Measurements from ENCODE around the gene MCMBP.

Gene MCMBP

GRCh38 chr10:119782981-119783664 is 89.5 kb downstream of the MCMBP start:
- H3K36me3 ChIP-seq: no peaks in the 10 kb centered on the region
- H3K27ac ChIP-seq: no peak overlapping the region
- no peaks in the 10 kb centered on the region for H3K4me1 ChIP-seq
- TF ChIP-seq, protein P1, sequence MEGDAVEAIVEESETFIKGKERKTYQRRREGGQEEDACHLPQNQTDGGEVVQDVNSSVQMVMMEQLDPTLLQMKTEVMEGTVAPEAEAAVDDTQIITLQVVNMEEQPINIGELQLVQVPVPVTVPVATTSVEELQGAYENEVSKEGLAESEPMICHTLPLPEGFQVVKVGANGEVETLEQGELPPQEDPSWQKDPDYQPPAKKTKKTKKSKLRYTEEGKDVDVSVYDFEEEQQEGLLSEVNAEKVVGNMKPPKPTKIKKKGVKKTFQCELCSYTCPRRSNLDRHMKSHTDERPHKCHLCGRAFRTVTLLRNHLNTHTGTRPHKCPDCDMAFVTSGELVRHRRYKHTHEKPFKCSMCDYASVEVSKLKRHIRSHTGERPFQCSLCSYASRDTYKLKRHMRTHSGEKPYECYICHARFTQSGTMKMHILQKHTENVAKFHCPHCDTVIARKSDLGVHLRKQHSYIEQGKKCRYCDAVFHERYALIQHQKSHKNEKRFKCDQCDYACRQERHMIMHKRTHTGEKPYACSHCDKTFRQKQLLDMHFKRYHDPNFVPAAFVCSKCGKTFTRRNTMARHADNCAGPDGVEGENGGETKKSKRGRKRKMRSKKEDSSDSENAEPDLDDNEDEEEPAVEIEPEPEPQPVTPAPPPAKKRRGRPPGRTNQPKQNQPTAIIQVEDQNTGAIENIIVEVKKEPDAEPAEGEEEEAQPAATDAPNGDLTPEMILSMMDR (IDR thresholded peaks at IDR 0.05): no peak
- no peaks in the 10 kb centered on the region for H3K27me3 ChIP-seq
- no peaks in the 10 kb centered on the region for H3K9me3 ChIP-seq
- no peak overlapping the region for H3K4me3 ChIP-seq
- intact Hi-C loops (cut with DNase I; ENCODE audit: low total_unique reads): no loop called here
- DNase-seq: no peak

DNA sequence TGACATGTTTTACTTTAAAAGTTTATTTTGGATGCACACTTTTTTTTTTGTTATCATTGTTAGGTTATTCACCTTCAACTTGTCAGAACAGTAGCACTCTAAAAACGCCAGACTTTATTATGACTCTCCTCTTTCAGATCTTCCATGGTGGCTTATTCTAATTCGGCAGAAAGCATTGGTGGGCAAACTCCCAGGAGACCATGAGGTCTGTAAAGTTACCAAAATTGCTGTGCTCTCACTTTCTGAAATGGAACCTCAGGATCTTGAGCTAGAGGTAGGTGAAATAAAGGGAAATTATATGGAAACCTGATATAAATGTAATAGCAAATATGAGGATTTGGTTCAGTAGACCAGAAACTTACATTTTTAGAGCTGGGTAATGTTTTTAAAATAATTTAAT is 91.1 kb downstream of the MCMBP start:
- H3K27ac ChIP-seq: no peak overlapping the region

GRCh38 chr10:119780879-119781480 is 91.7 kb downstream of the MCMBP start:
- Histone ChIP-seq H3K27ac (no peak overlapping the region), H3K36me3 (no peaks in the 10 kb centered on the region), H3K9me3 (no peaks in the 10 kb centered on the region), H3K4me3 (no peak overlapping the region), H3K27me3 (no peaks in the 10 kb centered on the region), H3K4me1 (no peaks in the 10 kb centered on the region)
- intact Hi-C loops (cut with DNase I; ENCODE audit: low total_unique reads): no loop called here
- TF ChIP-seq, protein P1 (IDR thresholded peaks at IDR 0.05): no peak
- no peak for DNase-seq

More for the DNA sequence above, 91.1 kb downstream of the MCMBP start:
- TF ChIP-seq, protein P1 (IDR thresholded peaks at IDR 0.05): no peak
- Histone ChIP-seq H3K4me1 (no peaks in the 10 kb centered on the region), H3K4me3 (no peak overlapping the region), H3K9me3 (no peaks in the 10 kb centered on the region), H3K36me3 (no peaks in the 10 kb centered on the region), H3K27me3 (no peaks in the 10 kb centered on the region)
- DNase-seq: no peak
- intact Hi-C loops (cut with DNase I; ENCODE audit: low total_unique reads): no loop called here

All from tibial artery (tissue), 4 donors.